Effector memory CD8-positive, alpha-beta T cell (primary cell): Measurements from ENCODE around the gene EPHA6.
"Not testable (repeated sequence)": the region's sequence is repeated elsewhere in the genome, so short reads cannot be mapped to it uniquely, and the experiment has no call there.

Experiments
- ATAC-seq: fragments of 150-1000 bp; cut with Tn5 transposase; replicated peaks from 2 replicates; pipeline ENCODE4 v1.10.0; 2021; ENCODE audit warnings: mild to moderate bottlenecking, moderate library complexity
- DNase-seq, 3 experiments: peaks; one replicate each; pipeline ENCODE4 v3.0.0; 2021
- H3K27ac Mint-ChIP-seq, 2 donors: one replicate each; pipeline ENCODE4 v1.8.0; 2022; ENCODE audit warnings: mild to moderate bottlenecking in 2 of 2, mixed read lengths in 2 of 2, moderate library complexity in 2 of 2
- H3K27me3 Mint-ChIP-seq, 2 donors: one replicate each; pipeline ENCODE4 v1.8.0; 2022; ENCODE audit warnings: mixed read lengths in 2 of 2
- H3K36me3 Mint-ChIP-seq: one replicate; pipeline ENCODE4 v1.8.0; 2022; ENCODE audit warnings: mild to moderate bottlenecking, moderate library complexity, mixed read lengths; ENCODE audit not compliant: insufficient read depth
- H3K4me1 Mint-ChIP-seq, 2 donors: one replicate each; pipeline ENCODE4 v1.8.0; 2022; ENCODE audit warnings: low read depth in 2 of 2, mixed read lengths in 2 of 2
- H3K4me3 Mint-ChIP-seq, 2 donors: one replicate each; pipeline ENCODE4 v1.8.0; 2022; ENCODE audit warnings: mild to moderate bottlenecking in 2 of 2, mixed read lengths in 2 of 2, moderate library complexity in 2 of 2
- H3K9me3 Mint-ChIP-seq, 2 donors: one replicate each; pipeline ENCODE4 v1.8.0; 2022; ENCODE audit warnings: mixed read lengths in 2 of 2

The EPHA6 gene

DNA sequence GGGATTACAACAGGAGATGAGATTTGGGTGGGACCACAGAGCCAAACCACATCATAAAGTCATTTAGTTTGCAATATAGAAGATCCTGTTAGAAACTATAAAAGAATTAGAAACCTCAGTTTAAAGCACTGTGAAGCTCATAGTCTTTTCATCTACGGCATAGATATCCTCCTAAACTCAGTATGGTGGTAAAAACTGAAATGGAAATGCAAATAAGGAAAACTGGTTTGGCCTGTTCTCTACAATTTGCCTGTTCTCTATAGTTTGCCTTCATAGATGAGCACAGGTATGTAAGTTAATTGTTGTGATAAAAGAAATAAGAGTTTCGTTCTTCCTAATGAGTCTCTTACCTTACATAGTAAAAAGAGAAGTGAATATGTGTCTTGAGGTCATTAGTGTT, 618.5 kb downstream of the EPHA6 start:
- Mint-ChIP-seq H3K27me3 (no peaks in the 10 kb centered on the region), H3K4me3 (no peak overlapping the region), H3K9me3 (peaks cover 0 to 5% of the 10 kb centered on the region in 2 donors), H3K36me3 (no peaks in the 10 kb centered on the region), H3K4me1 (no peaks in the 10 kb centered on the region), H3K27ac (no peak overlapping the region)
- ATAC-seq, result no peak
- DNase-seq, result no peak

- H3K4me3 Mint-ChIP-seq, result no peak overlapping the region
- peaks cover 0 to 1% of the 10 kb centered on the region in 2 donors for H3K9me3 Mint-ChIP-seq
- ATAC-seq, result no peak
- DNase-seq, result no peak
- H3K27me3 Mint-ChIP-seq, result no peaks in the 10 kb centered on the region
- no peak overlapping the region for H3K27ac Mint-ChIP-seq
- no peaks in the 10 kb centered on the region for H3K4me1 Mint-ChIP-seq
- no peaks in the 10 kb centered on the region for H3K36me3 Mint-ChIP-seq
Observed at GRCh38 chr3:97438131-97438530, 623.7 kb downstream of the EPHA6 start.

DNA sequence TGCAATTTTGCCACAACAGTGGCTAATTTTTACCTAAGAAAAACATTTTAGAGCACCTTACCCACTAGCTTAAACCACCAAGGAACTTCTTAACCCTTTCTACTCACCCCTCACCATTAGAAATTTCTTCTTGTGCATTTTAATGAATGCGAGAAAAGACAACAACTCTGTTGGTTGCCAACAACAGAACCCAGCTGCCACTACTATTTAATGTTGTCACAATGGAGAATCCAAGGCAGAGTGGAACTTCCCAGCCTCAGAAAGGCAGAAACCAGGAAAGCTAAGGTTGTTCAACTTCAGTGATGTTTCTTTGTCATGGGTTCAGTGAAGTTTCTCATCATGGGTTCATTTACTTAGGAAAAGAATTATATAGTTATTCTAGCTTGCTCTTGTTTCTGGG, 625.0 kb downstream of the EPHA6 start:
- no peak for ATAC-seq
- Mint-ChIP-seq H3K4me1 (no peaks in the 10 kb centered on the region), H3K4me3 (no peak overlapping the region), H3K9me3 (peaks cover 0 to 1% of the 10 kb centered on the region in 2 donors), H3K27ac (no peak overlapping the region), H3K27me3 (no peaks in the 10 kb centered on the region), H3K36me3 (no peaks in the 10 kb centered on the region)
- DNase-seq, result no peak

DNA sequence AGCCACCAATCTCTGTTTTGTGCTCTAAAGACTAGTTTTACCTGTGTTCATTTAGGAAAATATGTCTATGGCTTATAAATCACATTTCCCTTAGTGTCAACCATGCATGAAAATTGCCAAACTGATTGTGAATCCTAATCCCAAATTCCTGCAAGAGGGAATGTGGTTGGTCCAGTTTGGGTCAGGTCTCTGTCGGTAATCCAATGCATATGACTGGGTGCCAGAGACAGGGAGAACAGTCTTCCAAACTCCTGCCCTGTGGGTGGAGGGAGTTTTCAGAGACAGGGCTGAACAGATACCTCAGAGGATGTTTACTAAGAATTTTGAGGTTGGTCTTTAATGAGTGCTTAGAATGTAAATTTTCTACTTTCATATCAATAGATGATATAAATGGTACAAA, 649.6 kb downstream of the EPHA6 start:
- H3K4me3 Mint-ChIP-seq, result no peak overlapping the region
- no peaks in the 10 kb centered on the region for H3K4me1 Mint-ChIP-seq
- H3K36me3 Mint-ChIP-seq, result no peaks in the 10 kb centered on the region
- H3K9me3 Mint-ChIP-seq, result peaks cover 2 to 6% of the 10 kb centered on the region in 2 donors
- DNase-seq (no peak), ATAC-seq (no peak)
- no peaks in the 10 kb centered on the region for H3K27me3 Mint-ChIP-seq
- no peak overlapping the region for H3K27ac Mint-ChIP-seq

GRCh38 chr3:97470481-97470880, 656.1 kb downstream of the EPHA6 start:
- no peak for ATAC-seq
- Mint-ChIP-seq H3K9me3 (peaks cover 0 to 1% of the 10 kb centered on the region in 2 donors), H3K27me3 (no peaks in the 10 kb centered on the region), H3K4me1 (no peaks in the 10 kb centered on the region), H3K36me3 (no peaks in the 10 kb centered on the region), H3K4me3 (no peak overlapping the region), H3K27ac (no peak overlapping the region)
- DNase-seq, result no peak

DNA sequence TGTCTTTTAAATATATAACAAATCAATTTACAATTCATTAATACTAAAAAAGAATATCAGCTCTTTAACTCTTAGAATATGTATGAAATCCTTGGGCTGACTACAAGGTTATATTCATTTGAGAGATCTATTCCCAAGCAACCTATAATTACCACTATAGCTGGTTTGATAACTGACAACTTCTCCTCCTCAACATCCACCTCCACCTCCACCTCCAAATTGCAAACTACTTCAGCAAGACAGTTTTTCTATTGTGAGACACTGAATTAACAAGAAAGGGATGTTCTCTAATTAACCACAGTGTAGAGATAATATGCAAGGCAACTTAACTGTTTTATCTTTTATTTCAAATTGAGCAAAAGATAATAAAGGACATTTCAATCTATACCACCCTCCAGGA, 665.3 kb downstream of the EPHA6 start:
- ATAC-seq, result no peak
- no peak overlapping the region for H3K27ac Mint-ChIP-seq
- H3K36me3 Mint-ChIP-seq, result no peaks in the 10 kb centered on the region
- H3K9me3 Mint-ChIP-seq, result no peaks in the 10 kb centered on the region
- no peaks in the 10 kb centered on the region for H3K4me1 Mint-ChIP-seq
- H3K27me3 Mint-ChIP-seq, result no peaks in the 10 kb centered on the region
- no peak for DNase-seq
- H3K4me3 Mint-ChIP-seq, result no peak overlapping the region

DNA sequence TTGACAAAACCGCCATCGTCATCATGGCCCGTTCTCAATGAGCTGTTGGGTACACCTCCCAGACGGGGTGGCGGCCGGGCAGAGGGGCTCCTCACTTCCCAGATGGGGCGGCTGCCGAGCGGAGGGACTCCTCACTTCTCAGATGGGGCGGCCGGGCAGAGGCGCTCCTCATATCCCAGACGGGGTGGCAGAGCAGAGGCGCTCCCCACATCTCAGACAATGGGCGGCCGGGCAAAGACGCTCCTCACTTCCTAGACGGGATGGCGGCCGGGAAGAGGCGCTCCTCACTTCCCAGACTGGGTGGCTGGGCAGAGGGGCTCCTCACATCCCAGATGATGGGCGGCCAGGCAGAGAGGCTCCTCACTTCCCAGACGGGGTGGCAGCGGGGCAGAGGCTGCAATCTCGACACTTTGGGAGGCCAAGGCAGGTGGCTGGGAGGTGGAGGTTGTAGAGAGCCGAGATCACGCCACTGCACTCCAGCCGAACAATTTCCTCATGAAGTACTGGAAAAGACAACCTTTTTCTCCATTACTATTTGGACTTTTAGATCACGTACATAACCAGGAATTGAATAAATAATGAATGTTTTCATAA, 666.4 kb downstream of the EPHA6 start:
- H3K4me1 Mint-ChIP-seq, ATAC-seq, H3K27ac Mint-ChIP-seq, H3K36me3 Mint-ChIP-seq, H3K9me3 Mint-ChIP-seq, DNase-seq, H3K4me3 Mint-ChIP-seq, H3K27me3 Mint-ChIP-seq: not testable (repeated sequence)

GRCh38 chr3:97481416-97481815, 667.0 kb downstream of the EPHA6 start:
- ATAC-seq, result no peak
- no peaks in the 10 kb centered on the region for H3K27me3 Mint-ChIP-seq
- no peaks in the 10 kb centered on the region for H3K36me3 Mint-ChIP-seq
- H3K9me3 Mint-ChIP-seq, result no peaks in the 10 kb centered on the region
- H3K4me3 Mint-ChIP-seq, result no peak overlapping the region
- DNase-seq, result no peak
- no peaks in the 10 kb centered on the region for H3K4me1 Mint-ChIP-seq
- H3K27ac Mint-ChIP-seq, result no peak overlapping the region

- Mint-ChIP-seq H3K9me3 (no peaks in the 10 kb centered on the region), H3K27me3 (no peaks in the 10 kb centered on the region), H3K36me3 (no peaks in the 10 kb centered on the region), H3K4me1 (no peaks in the 10 kb centered on the region), H3K4me3 (no peak overlapping the region), H3K27ac (no peak overlapping the region)
- no peak for ATAC-seq
- DNase-seq, result no peak
Observed at GRCh38 chr3:97485206-97485605, 670.8 kb downstream of the EPHA6 start.

- DNase-seq (no peak), ATAC-seq (no peak)
- Mint-ChIP-seq H3K27ac (no peak overlapping the region), H3K4me1 (no peaks in the 10 kb centered on the region), H3K9me3 (peaks cover 0 to 3% of the 10 kb centered on the region in 2 donors), H3K4me3 (no peak overlapping the region), H3K36me3 (no peaks in the 10 kb centered on the region), H3K27me3 (no peaks in the 10 kb centered on the region)
Observed at GRCh38 chr3:97487587-97487986, 673.2 kb downstream of the EPHA6 start.

DNA sequence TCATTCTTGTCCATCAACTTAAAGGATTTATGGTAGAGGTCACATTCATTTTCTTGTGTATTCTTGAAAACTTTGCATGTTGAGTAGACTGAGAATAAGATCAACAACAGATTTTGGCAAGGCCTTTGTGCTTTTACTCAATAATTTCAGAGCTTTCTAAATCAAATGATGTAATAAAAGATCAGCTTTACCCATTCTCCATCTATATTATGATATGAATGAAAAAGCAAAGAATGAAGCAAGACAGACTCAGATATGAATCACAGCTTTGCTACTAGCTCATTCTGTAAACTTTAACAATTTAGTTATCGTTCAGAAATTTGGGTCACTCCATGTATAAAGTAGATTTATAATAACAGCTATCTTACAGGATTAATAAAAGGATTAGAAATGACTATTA, 674.3 kb downstream of the EPHA6 start:
- H3K4me1 Mint-ChIP-seq, result no peaks in the 10 kb centered on the region
- no peaks in the 10 kb centered on the region for H3K36me3 Mint-ChIP-seq
- peaks cover 0 to 3% of the 10 kb centered on the region in 2 donors for H3K9me3 Mint-ChIP-seq
- no peak overlapping the region for H3K4me3 Mint-ChIP-seq
- no peaks in the 10 kb centered on the region for H3K27me3 Mint-ChIP-seq
- H3K27ac Mint-ChIP-seq, result no peak overlapping the region
- no peak for DNase-seq
- no peak for ATAC-seq

- DNase-seq (no peak), ATAC-seq (no peak)
- no peak overlapping the region for H3K27ac Mint-ChIP-seq
- H3K27me3 Mint-ChIP-seq, result no peaks in the 10 kb centered on the region
- no peaks in the 10 kb centered on the region for H3K36me3 Mint-ChIP-seq
- H3K4me3 Mint-ChIP-seq, result no peak overlapping the region
- H3K4me1 Mint-ChIP-seq, result no peaks in the 10 kb centered on the region
- peaks cover 9% of the 10 kb centered on the region in 2 donors for H3K9me3 Mint-ChIP-seq
Observed at GRCh38 chr3:97495896-97496295, 681.5 kb downstream of the EPHA6 start.

DNA sequence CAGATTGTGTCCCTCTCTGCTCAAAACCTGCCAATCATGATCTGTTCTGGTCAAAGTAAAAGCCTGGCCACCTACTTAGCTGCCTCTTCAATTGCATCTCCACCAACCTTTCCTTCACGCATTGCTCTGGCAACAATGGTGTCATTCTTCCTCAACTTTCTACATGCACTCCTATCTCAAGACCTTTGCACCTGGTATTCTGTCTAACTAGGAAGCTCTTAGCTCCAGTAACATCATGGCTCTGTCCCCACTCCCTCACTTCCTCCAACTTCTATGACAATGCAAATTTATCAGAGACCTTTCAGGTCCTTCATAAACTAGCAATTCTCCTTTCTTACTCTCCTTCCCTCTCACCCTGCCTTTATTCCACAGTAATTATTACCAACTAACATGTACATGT, 682.7 kb downstream of the EPHA6 start:
- H3K27me3 Mint-ChIP-seq, result no peaks in the 10 kb centered on the region
- H3K36me3 Mint-ChIP-seq, result no peaks in the 10 kb centered on the region
- no peak overlapping the region for H3K27ac Mint-ChIP-seq
- H3K9me3 Mint-ChIP-seq, result peaks cover 9% of the 10 kb centered on the region in 2 donors
- no peaks in the 10 kb centered on the region for H3K4me1 Mint-ChIP-seq
- ATAC-seq (no peak), DNase-seq (no peak)
- H3K4me3 Mint-ChIP-seq, result no peak overlapping the region

DNA sequence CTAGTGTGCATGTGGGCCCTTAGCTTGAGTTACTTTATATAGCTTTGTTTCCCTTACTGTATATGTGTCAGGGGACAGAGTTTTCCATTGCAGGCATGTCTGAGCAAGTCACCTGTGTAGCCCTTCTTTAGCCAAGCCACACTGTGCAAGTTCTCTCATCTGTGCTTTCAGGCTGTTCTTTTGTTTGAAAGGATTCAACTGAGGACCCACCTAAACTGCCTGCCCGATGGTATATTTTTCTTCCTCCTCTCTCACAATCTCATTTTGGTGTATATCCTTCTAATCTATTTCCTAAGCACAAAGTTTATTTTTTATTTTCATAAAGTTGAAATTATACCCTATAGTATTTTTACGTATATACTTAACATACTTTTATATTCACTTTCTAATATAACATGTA, 690.1 kb downstream of the EPHA6 start:
- Mint-ChIP-seq H3K27me3 (no peaks in the 10 kb centered on the region), H3K9me3 (peaks cover 12 to 30% of the 10 kb centered on the region in 2 donors), H3K36me3 (no peaks in the 10 kb centered on the region)

GRCh38 chr3:97510795-97511194, 696.4 kb downstream of the EPHA6 start:
- Mint-ChIP-seq H3K4me3 (no peak overlapping the region), H3K9me3 (peaks cover 10 to 23% of the 10 kb centered on the region in 2 donors), H3K36me3 (no peaks in the 10 kb centered on the region), H3K27ac (no peak overlapping the region), H3K27me3 (no peaks in the 10 kb centered on the region), H3K4me1 (no peaks in the 10 kb centered on the region)
- DNase-seq (no peak), ATAC-seq (no peak)

More for the DNA sequence above, 690.1 kb downstream of the EPHA6 start:
- Mint-ChIP-seq H3K4me1 (no peaks in the 10 kb centered on the region), H3K27ac (no peak overlapping the region), H3K4me3 (no peak overlapping the region)
- ATAC-seq (no peak), DNase-seq (no peak)
